NT2/D1 (cell line): Measurements from ENCODE around the gene C5AR2.
"Not testable (repeated sequence)": the region's sequence is repeated elsewhere in the genome, so short reads cannot be mapped to it uniquely, and the experiment has no call there.

Experiments used
- DNase-seq: peaks from one replicate; pipeline ENCODE4 v3.0.0-alpha.2; 2011; ENCODE audit warnings: low read depth, low spot score
- H3K27me3 ChIP-seq: 2 replicates; pipeline ENCODE4 v1.6.0; 2011; ENCODE audit warnings: mild to moderate bottlenecking; ENCODE audit not compliant: insufficient read length, insufficient read depth
- H3K36me3 ChIP-seq: 2 replicates; pipeline ENCODE4 v1.6.1; 2011; ENCODE audit warnings: mild to moderate bottlenecking, low read length, mixed read lengths; ENCODE audit not compliant: insufficient read depth, insufficient read length
- H3K4me1 ChIP-seq: 2 replicates; pipeline ENCODE4 v1.5.1; 2011; ENCODE audit not compliant: insufficient read depth, insufficient read length
- H3K4me3 ChIP-seq: 2 replicates; pipeline ENCODE4 v1.5.1; 2011; ENCODE audit warnings: low read depth; ENCODE audit not compliant: insufficient read length
- H3K9ac ChIP-seq: 2 replicates; pipeline ENCODE4 v1.6.0; 2011; ENCODE audit warnings: low read depth; ENCODE audit not compliant: insufficient read length
- H3K9me3 ChIP-seq: 2 replicates; pipeline ENCODE4 v1.5.1; 2011; ENCODE audit warnings: mild to moderate bottlenecking, low read length; ENCODE audit not compliant: insufficient read depth
- SUZ12 ChIP-seq: IDR thresholded peaks from 2 replicates; pipeline ENCODE4 v1.6.1; 2011; ENCODE audit not compliant: insufficient read length, insufficient read depth; ENCODE audit errors: extremely low read depth
- YY1 ChIP-seq: IDR thresholded peaks from 2 replicates; pipeline ENCODE4 v1.6.1; 2011; ENCODE audit not compliant: insufficient read length, insufficient read depth
- ZNF274 ChIP-seq: IDR thresholded peaks from 2 replicates; pipeline ENCODE4 v1.6.1; 2011; ENCODE audit warnings: mild to moderate bottlenecking, low read depth, low read length

The C5AR2 gene

DNA sequence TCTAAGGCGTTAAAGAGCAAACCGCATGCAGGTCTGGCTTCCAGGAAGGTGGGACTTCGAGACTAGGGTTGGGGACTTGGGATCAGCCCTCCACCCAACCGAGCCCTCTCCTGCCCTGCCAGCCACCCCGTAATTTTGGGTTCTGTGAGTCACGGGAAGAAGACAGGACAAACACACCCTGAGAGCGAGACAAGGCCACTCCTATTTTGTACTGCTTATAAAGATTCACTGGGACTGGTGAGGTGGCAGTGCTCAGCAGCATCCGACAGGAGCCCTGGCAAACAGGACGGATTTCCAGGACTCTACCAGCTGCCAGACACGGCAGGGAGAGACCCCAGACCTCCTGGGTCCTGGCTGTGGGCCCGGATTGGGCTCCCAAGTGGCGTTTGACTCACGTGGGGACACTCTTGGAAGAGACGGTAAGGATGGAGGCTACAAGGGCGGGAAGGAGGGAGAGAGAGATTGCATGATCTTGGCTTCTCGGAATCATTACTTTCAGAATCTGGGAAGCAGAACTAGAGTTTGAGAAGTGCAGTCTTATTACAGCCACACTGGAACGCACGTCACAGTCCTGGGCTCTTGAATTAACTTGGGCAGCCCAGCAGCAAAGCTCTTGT lies at the start of gene C5AR2:
Gene C5AR2, plus strand, starts transcription at position 245 of the 617 bp plus-strand sequence. CDS start 8,625 bp downstream, outside the sequence.
- H3K27me3 ChIP-seq, result no peaks in the 10 kb centered on the region
- H3K9ac ChIP-seq, result no peak within 1 kb of the TSS
- no peaks in the 10 kb centered on the region for H3K9me3 ChIP-seq
- no peak within 1 kb of the TSS for H3K4me3 ChIP-seq
- no peaks in the 10 kb centered on the region for H3K4me1 ChIP-seq
- no peaks in the 10 kb centered on the region for H3K36me3 ChIP-seq
- no peak for DNase-seq
- TF ChIP-seq ZNF274 (no peak), YY1 (no peak), SUZ12 (no peak)

- Histone ChIP-seq H3K27me3 (no peaks in the 10 kb centered on the region), H3K4me1 (peaks cover 2% of the 10 kb centered on the region), H3K4me3 (no peak overlapping the region), H3K9ac (no peak overlapping the region), H3K9me3 (no peaks in the 10 kb centered on the region), H3K36me3 (peaks cover 7% of the 10 kb centered on the region)
- TF ChIP-seq SUZ12 (no peak), ZNF274 (no peak), YY1 (no peak)
- no peak for DNase-seq
These were observed 48.4 kb upstream of the C5AR2 start for GRCh38 chr19:47283405-47284059.

- Histone ChIP-seq H3K9me3 (no peaks in the 10 kb centered on the region), H3K9ac (no peak overlapping the region), H3K36me3 (peaks cover 7% of the 10 kb centered on the region), H3K27me3 (no peaks in the 10 kb centered on the region), H3K4me1 (peaks cover 3% of the 10 kb centered on the region), H3K4me3 (no peak overlapping the region)
- DNase-seq, result peak; percentile 28
- no peak for TF ChIP-seq SUZ12
- TF ChIP-seq ZNF274, result no peak
- TF ChIP-seq YY1, result no peak
These were observed 47.6 kb upstream of the C5AR2 start for GRCh38 chr19:47284324-47284899.

GRCh38 chr19:47296036-47296435 lies 35.9 kb upstream of the C5AR2 start:
- Histone ChIP-seq H3K9me3 (no peaks in the 10 kb centered on the region), H3K36me3 (peaks cover 5% of the 10 kb centered on the region), H3K27me3 (no peaks in the 10 kb centered on the region), H3K4me1 (no peaks in the 10 kb centered on the region), H3K4me3 (no peak overlapping the region), H3K9ac (no peak overlapping the region)
- peak; percentile 80 for DNase-seq
- TF ChIP-seq YY1 (no peak), SUZ12 (no peak), ZNF274 (no peak)

DNA sequence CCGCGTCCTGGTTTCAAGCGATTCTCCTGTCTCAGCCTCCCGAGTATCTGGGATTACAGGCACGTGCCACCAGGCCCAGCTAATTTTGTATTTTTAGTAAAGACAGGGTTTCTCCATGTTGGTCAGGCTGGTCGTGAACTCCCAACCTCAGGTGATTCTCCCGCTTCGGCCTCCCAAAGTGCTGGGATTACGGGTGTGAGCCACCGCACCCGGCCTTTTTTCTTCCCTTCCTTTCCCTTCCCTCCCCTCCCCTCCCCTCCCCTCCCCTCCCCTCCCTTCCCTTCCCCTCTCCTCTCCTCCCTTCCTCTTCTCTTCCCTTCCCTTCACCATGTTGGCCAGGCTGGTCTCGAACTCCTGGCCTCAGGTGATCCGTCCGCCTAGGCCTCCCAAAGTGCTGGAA lies 31.1 kb upstream of the C5AR2 start:
- H3K9ac ChIP-seq, H3K4me1 ChIP-seq, H3K36me3 ChIP-seq, DNase-seq, H3K27me3 ChIP-seq, H3K4me3 ChIP-seq, H3K9me3 ChIP-seq: not testable (repeated sequence)

- no peak for TF ChIP-seq ZNF274
- TF ChIP-seq YY1, result no peak
- TF ChIP-seq SUZ12, result no peak
- H3K36me3 ChIP-seq, result no peaks in the 10 kb centered on the region
- H3K9me3 ChIP-seq, result no peaks in the 10 kb centered on the region
- no peaks in the 10 kb centered on the region for H3K4me1 ChIP-seq
- no peak for DNase-seq
- no peak overlapping the region for H3K4me3 ChIP-seq
- H3K27me3 ChIP-seq, result no peaks in the 10 kb centered on the region
- no peak overlapping the region for H3K9ac ChIP-seq
These were observed 29.7 kb upstream of the C5AR2 start for GRCh38 chr19:47302249-47302648.

DNA sequence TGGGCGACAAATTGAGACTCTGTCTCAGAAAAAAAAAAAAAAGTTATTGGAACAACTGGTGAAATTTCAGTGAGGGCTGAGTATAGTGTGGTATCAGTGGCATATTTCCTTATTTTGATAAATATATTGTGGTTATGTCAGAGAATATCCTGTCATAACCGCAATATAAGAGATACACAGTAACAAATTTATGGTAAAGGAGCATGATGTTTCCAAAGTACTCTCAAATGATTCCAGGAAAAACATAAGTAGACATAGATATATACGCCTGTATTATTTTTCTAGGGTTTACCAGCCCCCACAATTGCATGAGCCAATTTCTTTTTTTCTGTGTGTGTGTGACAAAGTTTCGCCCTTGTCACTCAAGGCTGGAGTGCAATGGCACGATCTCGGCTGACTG lies 28.0 kb upstream of the C5AR2 start:
- Histone ChIP-seq H3K27me3 (no peaks in the 10 kb centered on the region), H3K4me1 (no peaks in the 10 kb centered on the region), H3K9ac (no peak overlapping the region), H3K4me3 (no peak overlapping the region), H3K9me3 (no peaks in the 10 kb centered on the region), H3K36me3 (no peaks in the 10 kb centered on the region)
- no peak for TF ChIP-seq YY1
- TF ChIP-seq SUZ12, result no peak
- no peak for TF ChIP-seq ZNF274
- DNase-seq, result no peak
